K562 (cell line): ENCODE measurements around the gene SUMO3. TPM values are rescaled to one million over a fixed set of nuclear protein-coding genes. Genes with fewer than 3 reads are reported as not detected.

Source experiments
- ATAC-seq: fragments of 200-7000 bp; cut with Tn5 transposase; 3 replicates; pipeline ENCODE4 v1.9.1; 2020; ENCODE audit warnings: moderate library complexity
- BruUV-seq: library from RNA; stranded (reverse); fragments of 400-500 nt; replicated peaks from 2 replicates; lab custom pipeline; 2021; lab: Mats Ljungman, UMichigan
- CTCF ChIA-PET: fragments of 300-600 bp; formaldehyde crosslinking; extraction: SDS; loops from one replicate; lab custom pipeline; 2021; ENCODE audit warnings: low intra/inter-chr PET ratio; lab: Yijun Ruan, JAX
- POLR2A ChIA-PET: fragments of 300-600, 350-650 bp; sonication (Branson Sonifier 250); formaldehyde crosslinking; extraction: SDS; loops from one replicate; lab custom pipeline; 2021; ENCODE audit warnings: antibody characterized with exemption, inconsistent platforms; lab: Yijun Ruan, JAX
- DNase-seq, 4 experiments: peaks; one replicate each; pipeline versions ENCODE4 v3.0.0 to v3.0.0-alpha.2; 2011 to 2018; ENCODE audit warnings: low spot score in 3 of 4, mixed read lengths in 3 of 4; ENCODE audit errors: extremely low read depth in 1 of 4
- FAIRE-seq: peaks from 2 replicates; lab custom pipeline; 2011; peaks lifted over from hg19 to GRCh38; lab: Jason Lieb, UNC
- H2AFZ ChIP-seq: 2 replicates; pipeline ENCODE4 v1.6.0; 2011; ENCODE audit warnings: low read depth, low read length, control low read depth, inconsistent platforms
- H3K27ac ChIP-seq: fragments of 200-600 bp; 3 replicates; pipeline ENCODE4 v1.8.0; 2011; ENCODE audit warnings: low read depth, mild to moderate bottlenecking, control low read depth, inconsistent platforms, low read length, moderate library complexity, mixed read lengths; ENCODE audit errors: extremely low read depth
- H3K27me3 ChIP-seq, 2 experiments: fragments of 300-600 bp in 1 of 2; 2 replicates in 1 of 2; 3 replicates in 1 of 2; pipeline versions ENCODE4 v1.6.0 to v1.8.0; 2011; ENCODE audit warnings: inconsistent platforms in 2 of 2, low read length in 2 of 2, mild to moderate bottlenecking in 1 of 2, mixed read lengths in 1 of 2, moderate library complexity in 1 of 2; ENCODE audit not compliant: control insufficient read depth in 2 of 2, insufficient read depth in 2 of 2
- H3K36me3 ChIP-seq: fragments of 300-600 bp; 3 replicates; pipeline ENCODE4 v1.8.0; 2011; ENCODE audit warnings: mild to moderate bottlenecking, low read length, inconsistent platforms; ENCODE audit not compliant: control insufficient read depth, insufficient read depth
- H3K4me1 ChIP-seq, 2 experiments: fragments of 200-600 bp in 1 of 2; replicated peaks in 1 of 2; 2 replicates in 1 of 2; 3 replicates in 1 of 2; pipeline versions ENCODE4 v1.5.1 to v1.8.0; 2011; ENCODE audit warnings: inconsistent platforms in 2 of 2, low read length in 2 of 2, mild to moderate bottlenecking in 1 of 2, mixed read lengths in 1 of 2, moderate library complexity in 1 of 2; ENCODE audit not compliant: control insufficient read depth in 2 of 2, insufficient read depth in 2 of 2
- H3K4me2 ChIP-seq: 2 replicates; pipeline ENCODE4 v1.6.1; 2011; ENCODE audit warnings: low read length, control low read depth, inconsistent platforms, mixed read lengths; ENCODE audit not compliant: insufficient read depth
- H3K4me3 ChIP-seq: fragments of 200-600 bp; sonication (generic), shearing (Covaris generic); 2 replicates; pipeline ENCODE4 v1.5.1; 2016; ENCODE audit warnings: control low read depth, inconsistent platforms
- H3K79me2 ChIP-seq: fragments of 200-600 bp; 3 replicates; pipeline ENCODE4 v1.8.0; 2011; ENCODE audit warnings: low read length, inconsistent platforms; ENCODE audit not compliant: control insufficient read depth, insufficient read depth
- H3K9ac ChIP-seq, 2 experiments: 2 replicates each; pipeline versions ENCODE4 v1.6.0 to v1.6.1; 2011; ENCODE audit warnings: low read depth in 2 of 2, low read length in 2 of 2, control low read depth in 1 of 2, inconsistent platforms in 1 of 2, mild to moderate bottlenecking in 1 of 2, mixed read lengths in 1 of 2; ENCODE audit not compliant: insufficient read depth in 1 of 2
- H3K9me1 ChIP-seq: one replicate; pipeline ENCODE4 v1.6.0; 2011; ENCODE audit warnings: inconsistent platforms, mild to moderate bottlenecking, low read length, moderate library complexity; ENCODE audit not compliant: control insufficient read depth, insufficient read depth
- H3K9me3 ChIP-seq: replicated peaks from 2 replicates; pipeline ENCODE4 v1.5.1; 2011; ENCODE audit warnings: low read depth, low read length, inconsistent platforms; ENCODE audit not compliant: control insufficient read depth, insufficient read depth
- H4K20me1 ChIP-seq: replicated peaks from 2 replicates; pipeline ENCODE4 v1.6.1; 2011; ENCODE audit warnings: low read length, inconsistent platforms, mixed read lengths; ENCODE audit not compliant: control insufficient read depth, insufficient read depth
- HEY1 ChIP-seq: fragments of 250-450 bp; sonication (Bioruptor Pico); IDR thresholded peaks from 2 replicates; pipeline ENCODE4 v1.5.0; 2020; ENCODE audit warnings: mild to moderate bottlenecking, moderate library complexity, borderline replicate concordance
- RBFOX2 ChIP-seq: fragments of 200-400 bp; formaldehyde crosslinking; IDR thresholded peaks from 2 replicates; pipeline ENCODE4 v1.6.1; 2017; ENCODE audit warnings: low read depth, mild to moderate bottlenecking, low read length, moderate library complexity
- RBM22 ChIP-seq: fragments of 200-400 bp; formaldehyde crosslinking; IDR thresholded peaks from 2 replicates; pipeline ENCODE4 v1.6.1; 2018; ENCODE audit warnings: low read length, low read depth; ENCODE audit not compliant: poor library complexity, severe bottlenecking
- RNF219 ChIP-seq: fragments of 250-450 bp; sonication (Bioruptor Pico); IDR thresholded peaks from 2 replicates; pipeline ENCODE4 v1.5.0; 2022; ENCODE audit warnings: mild to moderate bottlenecking
- USF1 ChIP-seq: sonication (generic); formaldehyde crosslinking; IDR thresholded peaks from 2 replicates; pipeline ENCODE4 v1.9.0; 2022; ENCODE audit warnings: mild to moderate bottlenecking, missing genetic modification reagents
- ZNF830 ChIP-seq: fragments of 250-450 bp; sonication (Bioruptor Pico); IDR thresholded peaks from 2 replicates; pipeline ENCODE4 v1.5.0; 2021; ENCODE audit warnings: mild to moderate bottlenecking
- ZSCAN32 ChIP-seq: fragments of 450-650 bp; formaldehyde crosslinking; IDR thresholded peaks from 2 replicates; pipeline ENCODE4 v1.4.0; 2020; ENCODE audit warnings: mild to moderate bottlenecking, moderate library complexity
- WGBS: fragments of 100-300 bp; shearing (Covaris generic); methylation state at CpG from one replicate; pipeline ENCODE4 v1.1.6; 2016; ENCODE audit warnings: low coverage, mixed read lengths; ENCODE audit not compliant: insufficient coverage; ENCODE audit errors: missing lambda C conversion rate; 5-methylcytosine and 5-hydroxymethylcytosine counted together
- in situ Hi-C: fragments of 300-500 bp; cut with MboI; formaldehyde crosslinking; loops from 4 replicates; pipeline ENCODE4 v1.15.0; 2018; ENCODE audit warnings: inconsistent platforms, mixed read lengths
- intact Hi-C: fragments of 100-400 bp; cut with micrococcal nuclease; formaldehyde crosslinking; loops from 2 replicates; pipeline ENCODE4 v1.14.2; 2022
- polyA plus RNA-seq, 8 experiments: library from polyadenylated mRNA; depleted of rRNA in 4 of 8; stranded (reverse) in 5 of 8; unstranded in 3 of 8; fragments of >200 nt; fragmentation: Nextera tagmentation in 2 of 8; fragmentation: Illumina TruSeq in 1 of 8; extraction: Ambion mirVana in 2 of 8; extraction: Trizol in 1 of 8; gene quantifications; 2 replicates each; pipeline versions ENCODE4 v1.2.1 to v1.2.3, GENCODE V29; 2011 to 2014; ENCODE audit warnings: inconsistent platforms in 1 of 8, missing spikeins in 1 of 8
- total RNA-seq, 7 experiments: library from RNA; depleted of rRNA in 6 of 7; stranded (reverse); fragments of >200 nt in 6 of 7; fragmentation: Illumina TruSeq in 2 of 7; extraction: Trizol in 2 of 7; gene quantifications; 2 replicates each; pipeline versions ENCODE4 v1.2.1 to v1.2.3, GENCODE V29; 2011 to 2021; ENCODE audit warnings: low replicate concordance in 1 of 7
- TF ChIP-seq, protein P1 (sequence below): sonication (generic); IDR thresholded peaks from 2 replicates; pipeline ENCODE4 v1.6.1; 2016

The SUMO3 gene
- total and polyA plus RNA-seq, 9 of the 15 experiments (the other 6 are each of a cell fraction or from before 2014, with no cell fraction given): 13.9 to 143 (median 113) TPM

- Histone ChIP-seq H3K4me3 (no peak overlapping the region), H3K9ac (peak overlapping the region in 1 of 2 experiments; percentile 2; a peak in 2 of 4 replicates), H3K4me2 (no peak overlapping the region), H3K9me1 (peaks cover 13% of the 10 kb centered on the region), H3K27me3 (no peaks in the 10 kb centered on the region), H3K79me2 (peaks cover 87% of the 10 kb centered on the region), H4K20me1 (peaks cover 42% of the 10 kb centered on the region), H3K27ac (no peak overlapping the region; the same call in 2 of the 3 replicates), H2AFZ (no peak overlapping the region), H3K4me1 (peaks cover 31 to 41% of the 10 kb centered on the region in 2 experiments), H3K36me3 (peaks cover 52% of the 10 kb centered on the region), H3K9me3 (no peaks in the 10 kb centered on the region)
- FAIRE-seq (no peak), ATAC-seq (no peak), DNase-seq (no peak)
- WGBS: 90% methylated on average over 12 of the region's 12 CpGs
- ChIA-PET POLR2A (interaction anchor here (0.9 to 1.1 kb wide), 4 partner anchors 8 to 76 kb away, joined by 3 to 5 read pairs (median 3); no protein-coding TSS in a partner anchor), CTCF (no interaction called here)
- in situ Hi-C loops: no loop called here
- no TSS peak for BruUV-seq
- intact Hi-C loops: no loop called here
- TF ChIP-seq ZSCAN32 (no peak), HEY1 (CRISPR knock-in tag) (no peak)
These were observed 47.9 kb upstream of the SUMO3 start for GRCh38 chr21:44865561-44866280.

DNA sequence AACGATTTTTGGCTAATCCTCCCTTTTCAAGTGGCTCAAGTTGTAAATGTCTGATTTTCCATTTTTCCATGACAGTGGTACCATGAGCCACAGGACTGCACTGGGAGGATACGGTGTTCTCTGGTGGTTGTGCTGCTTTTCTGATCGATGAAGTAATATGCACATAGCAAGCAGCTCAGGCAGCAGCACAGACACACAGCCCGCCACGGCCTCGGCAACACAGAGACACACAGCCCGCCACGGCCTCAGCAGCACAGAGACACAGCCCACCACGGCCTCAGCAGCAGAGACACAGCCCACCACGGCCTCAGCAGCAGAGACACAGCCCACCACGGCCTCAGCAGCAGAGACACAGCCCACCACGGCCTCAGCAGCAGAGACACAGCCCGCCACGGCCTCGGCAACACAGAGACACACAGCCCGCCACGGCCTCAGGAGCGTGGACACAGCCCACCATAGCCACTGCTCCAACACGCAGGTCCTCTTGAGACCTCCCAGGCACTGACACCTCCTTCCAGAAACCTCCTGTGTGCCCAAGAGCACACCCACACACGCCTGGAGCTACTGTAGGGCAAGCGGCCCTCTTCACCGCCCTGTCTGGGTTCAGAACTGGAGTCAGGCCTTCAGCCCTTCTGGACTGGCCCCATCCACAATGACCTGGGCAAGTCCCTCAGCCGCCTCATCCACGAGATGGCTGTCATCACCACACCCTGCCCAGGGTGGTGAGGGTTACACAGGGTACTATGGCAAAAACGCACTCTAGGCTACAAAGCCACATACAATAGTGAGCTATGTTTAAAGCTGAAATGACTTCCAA is 45.2 kb upstream of the SUMO3 start:
- H3K27ac ChIP-seq: no peak overlapping the region
- H3K9me1 ChIP-seq: peaks cover 6% of the 10 kb centered on the region
- no peaks in the 10 kb centered on the region for H3K27me3 ChIP-seq
- FAIRE-seq: no peak
- H3K4me1 ChIP-seq: peaks cover 14 to 26% of the 10 kb centered on the region in 2 experiments
- POLR2A ChIA-PET: interaction anchor here (1.3 to 2.2 kb wide), 3 partner anchors 8 to 14 kb away, joined by 3 to 9 read pairs (median 3); no protein-coding TSS in a partner anchor
- H3K4me2 ChIP-seq: no peak overlapping the region
- peaks cover 26% of the 10 kb centered on the region for H4K20me1 ChIP-seq
- 92% methylated on average over 25 of the region's 25 CpGs for WGBS
- CTCF ChIA-PET: no interaction called here
- peaks cover 63% of the 10 kb centered on the region for H3K79me2 ChIP-seq
- no peak overlapping the region for H3K9ac ChIP-seq
- no peak overlapping the region for H2AFZ ChIP-seq
- no peak for DNase-seq
- no peaks in the 10 kb centered on the region for H3K9me3 ChIP-seq
- H3K4me3 ChIP-seq: no peak overlapping the region
- H3K36me3 ChIP-seq: peaks cover 75% of the 10 kb centered on the region
- in situ Hi-C loops: no loop called here
- BruUV-seq: no TSS peak
- intact Hi-C loops: no loop called here
- no peak for ATAC-seq
- TF ChIP-seq, protein P1, sequence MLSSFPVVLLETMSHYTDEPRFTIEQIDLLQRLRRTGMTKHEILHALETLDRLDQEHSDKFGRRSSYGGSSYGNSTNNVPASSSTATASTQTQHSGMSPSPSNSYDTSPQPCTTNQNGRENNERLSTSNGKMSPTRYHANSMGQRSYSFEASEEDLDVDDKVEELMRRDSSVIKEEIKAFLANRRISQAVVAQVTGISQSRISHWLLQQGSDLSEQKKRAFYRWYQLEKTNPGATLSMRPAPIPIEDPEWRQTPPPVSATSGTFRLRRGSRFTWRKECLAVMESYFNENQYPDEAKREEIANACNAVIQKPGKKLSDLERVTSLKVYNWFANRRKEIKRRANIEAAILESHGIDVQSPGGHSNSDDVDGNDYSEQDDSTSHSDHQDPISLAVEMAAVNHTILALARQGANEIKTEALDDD: no peak
- 0 out of 2 replicates have a peak, but pooled peaks have one; percentile 23 for TF ChIP-seq RBFOX2
- no peak for TF ChIP-seq RNF219 (CRISPR knock-in tag)
- no peak for TF ChIP-seq ZNF830 (CRISPR knock-in tag)
- TF ChIP-seq RBM22: peak; percentile 43
- TF ChIP-seq USF1: no peak
